Panc1 (cell line): ENCODE data around the gene SFSWAP. TPM values are rescaled to one million over a fixed set of nuclear protein-coding genes. Genes with fewer than 3 reads are reported as not detected.
A peak's percentile ranks its signal among the peaks of the same experiment; 100 is the strongest.

Source experiments
- ATAC-seq: fragments of 200-7000 bp; cut with Tn5 transposase; 2 replicates; pipeline ENCODE4 v1.9.1; 2020; ENCODE audit warnings: mild to moderate bottlenecking, moderate library complexity
- BruUV-seq: library from RNA; stranded (reverse); fragments of 400-500 nt; replicated peaks from 2 replicates; lab custom pipeline; 2021; lab: Mats Ljungman, UMichigan
- CTCF ChIA-PET: fragments of 300-600 bp; sonication (Branson Sonifier 250); formaldehyde crosslinking; loops from one replicate; lab custom pipeline; 2022; ENCODE audit warnings: antibody characterized with exemption; lab: Charles Lee
- POLR2A ChIA-PET: fragments of 300-600 bp; sonication (Branson Sonifier 250); formaldehyde crosslinking; loops from one replicate; lab custom pipeline; 2022; ENCODE audit warnings: antibody characterized with exemption; lab: Charles Lee
- DNase-seq: peaks from one replicate; pipeline ENCODE4 v3.0.0-alpha.2; 2010; ENCODE audit warnings: low read depth, low spot score
- H3K27ac ChIP-seq: 2 replicates; pipeline ENCODE4 v1.5.1; 2011; ENCODE audit warnings: mild to moderate bottlenecking, low read length, inconsistent platforms
- H3K27me3 ChIP-seq: fragments of 200-500 bp; sonication (Bioruptor generic); 2 replicates; pipeline ENCODE4 v1.6.0; 2014; ENCODE audit warnings: low read length, inconsistent platforms; ENCODE audit not compliant: control insufficient read depth, insufficient read depth
- H3K36me3 ChIP-seq: fragments of 200-500 bp; sonication (Bioruptor generic); 2 replicates; pipeline ENCODE4 v1.5.1; 2014; ENCODE audit warnings: inconsistent platforms, mild to moderate bottlenecking, low read length, moderate library complexity; ENCODE audit not compliant: control insufficient read depth, insufficient read depth
- H3K4me1 ChIP-seq: 2 replicates; pipeline ENCODE4 v1.5.1; 2011; ENCODE audit warnings: inconsistent platforms, mild to moderate bottlenecking, low read length, moderate library complexity; ENCODE audit not compliant: control insufficient read depth, insufficient read depth
- H3K4me3 ChIP-seq, 2 experiments: 2 replicates each; pipeline ENCODE4 v1.5.1; 2011 to 2012; ENCODE audit warnings: low read depth in 2 of 2, low read length in 2 of 2, mild to moderate bottlenecking in 2 of 2, inconsistent platforms in 1 of 2, moderate library complexity in 1 of 2
- H3K9me3 ChIP-seq: fragments of 200-500 bp; sonication (Bioruptor generic); 2 replicates; pipeline ENCODE4 v1.5.1; 2014; ENCODE audit warnings: low read depth, mild to moderate bottlenecking, inconsistent platforms, low read length, moderate library complexity; ENCODE audit not compliant: control insufficient read depth, insufficient read depth
- CTCF ChIP-seq: fragments of 450-650 bp; IDR thresholded peaks from 2 replicates; pipeline ENCODE4 v1.5.1; 2017; ENCODE audit warnings: mild to moderate bottlenecking
- POLR2AphosphoS5 ChIP-seq: IDR thresholded peaks from 2 replicates; pipeline ENCODE4 v1.6.1; 2012; ENCODE audit warnings: mild to moderate bottlenecking, low read depth, low read length, moderate library complexity
- REST ChIP-seq, 2 experiments: IDR thresholded peaks; 2 replicates each; pipeline ENCODE4 v1.6.1; 2011 to 2012; ENCODE audit warnings: low read depth in 2 of 2, control low read depth in 1 of 2, low read length in 1 of 2, mild to moderate bottlenecking in 1 of 2, moderate library complexity in 1 of 2; ENCODE audit not compliant: insufficient read depth in 1 of 2
- SIN3A ChIP-seq: IDR thresholded peaks from 2 replicates; pipeline ENCODE4 v1.6.1; 2012; ENCODE audit warnings: low read depth, mild to moderate bottlenecking, low read length, moderate library complexity, borderline replicate concordance; ENCODE audit not compliant: insufficient read depth
- TCF7L2 ChIP-seq: IDR thresholded peaks from 2 replicates; pipeline ENCODE4 v1.6.1; 2011; ENCODE audit warnings: mild to moderate bottlenecking, low read depth, low read length, inconsistent platforms
- in situ Hi-C: cut with HindIII; loops from 2 replicates; pipeline ENCODE4 v1.10.0; 2016; ENCODE audit warnings: low sequenced_read_pairs, low pct_unique_long_range_greater_than_20kb
- intact Hi-C: fragments of 100-400 bp; cut with micrococcal nuclease; formaldehyde crosslinking; loops from one replicate; pipeline ENCODE4 v1.10.0; 2022; ENCODE audit not compliant: unreplicated experiment
- total RNA-seq: library from RNA; stranded (reverse); gene quantifications from one replicate; pipeline ENCODE4 v1.2.1, GENCODE V29; 2021; ENCODE audit not compliant: unreplicated experiment

The SFSWAP gene
- total RNA-seq, 1 experiment from 2014 or later, result 41.6 TPM

- DNase-seq (no peak), ATAC-seq (no peak)
- TF ChIP-seq POLR2AphosphoS5, result no peak
- no peak for TF ChIP-seq TCF7L2
- no peak for TF ChIP-seq SIN3A
- TF ChIP-seq CTCF, result no peak; the same call in none of the 2 replicates
- TF ChIP-seq REST (IDR thresholded peaks at IDR 0.05; ENCODE audit: insufficient read depth in 1 of 2, low read depth in 2 of 2, low read length in 1 of 2), result no peak
- Histone ChIP-seq H3K4me3 (no peak overlapping the region), H3K27me3 (no peaks in the 10 kb centered on the region), H3K4me1 (peaks cover 19% of the 10 kb centered on the region), H3K27ac (no peak overlapping the region), H3K36me3 (no peaks in the 10 kb centered on the region), H3K9me3 (no peaks in the 10 kb centered on the region)
- in situ Hi-C loops (no loop called here), intact Hi-C loops (no loop called here)
- POLR2A ChIA-PET, result interaction anchor here (0.7 kb wide), 1 partner anchor 439 kb away, joined by 5 read pairs; no protein-coding TSS in a partner anchor
- BruUV-seq, result TSS peak; percentile 64
- CTCF ChIA-PET, result interaction anchor here (0.7 kb wide), 1 partner anchor 921 kb away, joined by 5 read pairs; no protein-coding TSS in a partner anchor
Measured at GRCh38 chr12:131836193-131836592, 125.3 kb downstream of the SFSWAP start.

- H3K4me3 ChIP-seq, result no peak overlapping the region
- no peaks in the 10 kb centered on the region for H3K27me3 ChIP-seq
- no peaks in the 10 kb centered on the region for H3K36me3 ChIP-seq
- peaks cover 17% of the 10 kb centered on the region for H3K4me1 ChIP-seq
- no peak overlapping the region for H3K27ac ChIP-seq
- ATAC-seq, result no peak
- ChIA-PET POLR2A (no interaction called here), CTCF (interaction anchor here (0.7 kb wide), 1 partner anchor 113 kb away, joined by 7 read pairs; the partner anchor contains the start of gene EP400)
- intact Hi-C loops (no loop called here), in situ Hi-C loops (no loop called here)
- no peaks in the 10 kb centered on the region for H3K9me3 ChIP-seq
- TF ChIP-seq POLR2AphosphoS5 (no peak), TCF7L2 (no peak), CTCF (no peak)
- DNase-seq, result no peak
- no TSS peak for BruUV-seq
Measured at GRCh38 chr12:131836714-131837397, 126.0 kb downstream of the SFSWAP start.
